H1 (cell line): ENCODE data around the gene SERAC1. TPM values are rescaled to one million over a fixed set of nuclear protein-coding genes. Genes with fewer than 3 reads are reported as not detected.

Experiments
- CTCF ChIA-PET: fragments of 300-600 bp; sonication (Branson Sonifier 250); formaldehyde crosslinking; loops from one replicate; lab custom pipeline; 2021; ENCODE audit not compliant: partially characterized antibody; lab: Charles Lee
- POLR2A ChIA-PET: fragments of 300-600 bp; sonication (Branson Sonifier 250); formaldehyde crosslinking; loops from one replicate; lab custom pipeline; 2021; ENCODE audit warnings: inconsistent platforms; ENCODE audit not compliant: partially characterized antibody; lab: Charles Lee
- DNase-seq, 2 experiments: peaks; one replicate each; pipeline versions ENCODE4 v3.0.0 to v3.0.0-alpha.2; 2010 to 2022; ENCODE audit warnings: low spot score in 2 of 2, low read depth in 1 of 2, mixed read lengths in 1 of 2
- FAIRE-seq: peaks from 2 replicates; lab custom pipeline; 2011; peaks lifted over from hg19 to GRCh38; lab: Jason Lieb, UNC
- H2AFZ ChIP-seq: 2 replicates; pipeline ENCODE4 v1.8.1; 2012; ENCODE audit warnings: low read length, inconsistent platforms
- H2AK5ac ChIP-seq: 2 replicates; pipeline ENCODE4 v1.6.1; 2013; ENCODE audit warnings: low read depth, low read length
- H2BK120ac ChIP-seq: replicated peaks from 2 replicates; pipeline ENCODE3; 2013; ENCODE audit warnings: low read depth, low read length, inconsistent platforms
- H2BK12ac ChIP-seq: 2 replicates; pipeline ENCODE4 v1.6.1; 2013; ENCODE audit warnings: low read depth, low read length
- H2BK15ac ChIP-seq: 2 replicates; pipeline ENCODE4 v1.6.1; 2013; ENCODE audit warnings: low read length
- H2BK20ac ChIP-seq: 2 replicates; pipeline ENCODE4 v1.6.1; 2013; ENCODE audit warnings: low read length
- H2BK5ac ChIP-seq: 2 replicates; pipeline ENCODE4 v1.6.1; 2013; ENCODE audit warnings: low read depth, low read length
- H3K14ac ChIP-seq: 2 replicates; pipeline ENCODE4 v1.6.1; 2013; ENCODE audit warnings: inconsistent platforms; ENCODE audit not compliant: insufficient read length
- H3K18ac ChIP-seq: 2 replicates; pipeline ENCODE4 v1.6.1; 2013; ENCODE audit warnings: low read length; ENCODE audit errors: extremely low read depth
- H3K23ac ChIP-seq: 2 replicates; pipeline ENCODE4 v1.6.1; 2013; ENCODE audit warnings: inconsistent platforms; ENCODE audit not compliant: insufficient read length
- H3K23me2 ChIP-seq: 2 replicates; pipeline ENCODE4 v1.6.1; 2013; ENCODE audit warnings: low read depth, low read length
- H3K27ac ChIP-seq: 2 replicates; pipeline ENCODE4 v1.6.1; 2011; ENCODE audit warnings: low read depth, low read length, inconsistent platforms
- H3K27me3 ChIP-seq, 4 experiments: replicated peaks in 1 of 4; 1 replicate in 1 of 4; 2 replicates in 3 of 4; pipeline versions ENCODE4 v1.6.1 to v1.8.1; 2011 to 2013; ENCODE audit warnings: low read length in 3 of 4, mild to moderate bottlenecking in 3 of 4, inconsistent platforms in 2 of 4, mixed read lengths in 2 of 4, moderate library complexity in 1 of 4; ENCODE audit not compliant: control insufficient read depth in 3 of 4, insufficient read depth in 3 of 4; ENCODE audit errors: extremely low read depth in 1 of 4
- H3K36me3 ChIP-seq, 4 experiments: 2 replicates each; pipeline versions ENCODE4 v1.6.1 to v1.8.1; 2011 to 2013; ENCODE audit warnings: mild to moderate bottlenecking in 4 of 4, low read length in 3 of 4, moderate library complexity in 2 of 4, control low read depth in 1 of 4, inconsistent platforms in 1 of 4; ENCODE audit not compliant: insufficient read depth in 4 of 4, control insufficient read depth in 2 of 4
- H3K4ac ChIP-seq: replicated peaks from 2 replicates; pipeline ENCODE3; 2013; ENCODE audit warnings: low read length, low read depth, mixed read lengths, inconsistent platforms; ENCODE audit not compliant: insufficient read length
- H3K4me1 ChIP-seq, 4 experiments: replicated peaks in 1 of 4; 1 replicate in 1 of 4; 2 replicates in 3 of 4; pipeline versions ENCODE4 v1.6.1 to v1.8.1; 2011 to 2013; ENCODE audit warnings: low read length in 3 of 4, inconsistent platforms in 2 of 4, mixed read lengths in 1 of 4; ENCODE audit not compliant: insufficient read depth in 4 of 4, control insufficient read depth in 3 of 4
- H3K4me2 ChIP-seq, 2 experiments: 2 replicates each; pipeline versions ENCODE4 v1.6.1 to v1.8.1; 2011 to 2013; ENCODE audit warnings: low read depth in 2 of 2, low read length in 2 of 2, control low read depth in 1 of 2, inconsistent platforms in 1 of 2, mild to moderate bottlenecking in 1 of 2; ENCODE audit not compliant: insufficient read depth in 1 of 2
- H3K4me3 ChIP-seq, 4 experiments: fragments of 200-600, 300-600 bp in 1 of 4; sonication (generic), shearing (Covaris generic), sonication (Bioruptor Twin) in 1 of 4; 2 replicates each; pipeline versions ENCODE4 v1.5.1 to v1.8.1; 2011 to 2016; ENCODE audit warnings: low read length in 4 of 4, low read depth in 3 of 4, control low read depth in 2 of 4, inconsistent platforms in 2 of 4, mild to moderate bottlenecking in 2 of 4, mixed read lengths in 1 of 4, moderate library complexity in 1 of 4; ENCODE audit not compliant: insufficient read depth in 2 of 4; ENCODE audit errors: extremely low read depth in 1 of 4
- H3K56ac ChIP-seq: replicated peaks from 2 replicates; pipeline ENCODE3; 2013; ENCODE audit warnings: low read depth, mild to moderate bottlenecking, mixed read lengths, low read length, inconsistent platforms; ENCODE audit not compliant: insufficient read length
- H3K79me1 ChIP-seq: 2 replicates; pipeline ENCODE4 v1.6.1; 2013; ENCODE audit warnings: low read depth, low read length, control low read depth
- H3K79me2 ChIP-seq, 2 experiments: 2 replicates each; pipeline versions ENCODE4 v1.6.1 to v1.8.1; 2012 to 2013; ENCODE audit warnings: low read length in 2 of 2, mild to moderate bottlenecking in 2 of 2, inconsistent platforms in 1 of 2; ENCODE audit not compliant: insufficient read depth in 2 of 2, control insufficient read depth in 1 of 2
- H3K9ac ChIP-seq, 4 experiments: replicated peaks in 1 of 4; 1 replicate in 1 of 4; 2 replicates in 3 of 4; pipeline versions ENCODE4 v1.6.1 to v1.8.1; 2011 to 2013; ENCODE audit warnings: low read depth in 3 of 4, low read length in 3 of 4, control low read depth in 2 of 4, mild to moderate bottlenecking in 2 of 4, moderate library complexity in 2 of 4, inconsistent platforms in 1 of 4; ENCODE audit errors: extremely low read depth in 1 of 4
- H3K9me3 ChIP-seq, 2 experiments: 2 replicates each; pipeline versions ENCODE4 v1.6.1 to v1.8.1; 2012 to 2013; ENCODE audit warnings: mild to moderate bottlenecking in 2 of 2, moderate library complexity in 2 of 2, control low read depth in 1 of 2, inconsistent platforms in 1 of 2, low read depth in 1 of 2, low read length in 1 of 2, mixed read lengths in 1 of 2; ENCODE audit not compliant: insufficient read depth in 2 of 2
- H4K20me1 ChIP-seq, 2 experiments: replicated peaks in 1 of 2; 2 replicates each; pipeline versions ENCODE3 to v1.8.1; 2011 to 2013; ENCODE audit warnings: inconsistent platforms in 2 of 2, low read length in 2 of 2, mild to moderate bottlenecking in 1 of 2; ENCODE audit not compliant: insufficient read depth in 2 of 2, control insufficient read depth in 1 of 2
- H4K5ac ChIP-seq: 2 replicates; pipeline ENCODE4 v1.6.1; 2013; ENCODE audit warnings: low read length, low read depth, mixed read lengths, inconsistent platforms; ENCODE audit not compliant: insufficient read length
- H4K8ac ChIP-seq: 2 replicates; pipeline ENCODE4 v1.8.0; 2013; ENCODE audit warnings: mild to moderate bottlenecking, moderate library complexity, low read length, inconsistent platforms; ENCODE audit not compliant: insufficient read depth; ENCODE audit errors: extremely low read depth
- H4K91ac ChIP-seq: replicated peaks from 2 replicates; pipeline ENCODE3; 2013; ENCODE audit warnings: low read length, mixed read lengths, inconsistent platforms; ENCODE audit not compliant: insufficient read length
- CBX5 ChIP-seq: fragments of 300-800, 300-1000 bp; sonication (generic); IDR thresholded peaks from 2 replicates; pipeline ENCODE4 v1.7.1; 2016; ENCODE audit warnings: antibody characterized with exemption, low read length, low read depth
- EP300 ChIP-seq, 2 experiments: IDR thresholded peaks; 1 replicate in 1 of 2; 2 replicates in 1 of 2; pipeline ENCODE4 v1.6.1; 2011 to 2012; ENCODE audit warnings: low read depth in 2 of 2, low read length in 2 of 2, mild to moderate bottlenecking in 2 of 2, borderline replicate concordance in 1 of 2, inconsistent platforms in 1 of 2, moderate library complexity in 1 of 2
- JUN ChIP-seq: IDR thresholded peaks from 2 replicates; pipeline ENCODE4 v1.6.1; 2011; ENCODE audit warnings: low read depth, mild to moderate bottlenecking, improper control_type of control experiment, low read length
- POLR2A ChIP-seq, 2 experiments: IDR thresholded peaks; 1 replicate in 1 of 2; 2 replicates in 1 of 2; pipeline ENCODE4 v1.6.1; 2011; ENCODE audit warnings: low read depth in 2 of 2, low read length in 2 of 2, mild to moderate bottlenecking in 2 of 2; ENCODE audit errors: control extremely low read depth in 1 of 2
- WGBS, 2 experiments: shearing (Covaris generic) in 1 of 2; methylation state at CpG; one replicate each; pipeline versions ENCODE4 v1.1.6 to v1.1.7; 2013 to 2015; ENCODE audit warnings: low lambda C conversion rate in 2 of 2, mixed read lengths in 2 of 2, inconsistent platforms in 1 of 2, low coverage in 1 of 2, missing lambda C conversion rate in 1 of 2; ENCODE audit not compliant: insufficient replicate concordance in 2 of 2, insufficient coverage in 1 of 2, insufficient read length in 1 of 2; ENCODE audit errors: extremely low coverage in 1 of 2, missing lambda C conversion rate in 1 of 2; 5-methylcytosine and 5-hydroxymethylcytosine counted together
- polyA plus RNA-seq, 7 experiments: library from polyadenylated mRNA; depleted of rRNA in 3 of 7; stranded (reverse) in 5 of 7; unstranded in 2 of 7; fragments of >200 nt in 5 of 7; fragments of 200-250 nt in 2 of 7; gene quantifications; 1 replicate in 5 of 7; 2 replicates in 1 of 7; 4 replicates in 1 of 7; pipeline versions ENCODE4 v1.2.1 to v1.2.3, GENCODE V29; 2011 to 2013; ENCODE audit warnings: missing spikeins in 2 of 7, mixed read lengths in 2 of 7
- total RNA-seq: library from RNA; stranded (reverse); fragmentation: NEBNext Ultra II Directional; extraction: Animal tissue kit (Norgen Biotek cat#: 25700); gene quantifications from 2 replicates; pipeline ENCODE4 v1.2.1, GENCODE V29; 2021

SERAC1 gene
- total and polyA plus RNA-seq, 2 of the 8 experiments (the other 6 are each of a cell fraction or from before 2014, with no cell fraction given), result 7.3 to 9.0 TPM

DNA sequence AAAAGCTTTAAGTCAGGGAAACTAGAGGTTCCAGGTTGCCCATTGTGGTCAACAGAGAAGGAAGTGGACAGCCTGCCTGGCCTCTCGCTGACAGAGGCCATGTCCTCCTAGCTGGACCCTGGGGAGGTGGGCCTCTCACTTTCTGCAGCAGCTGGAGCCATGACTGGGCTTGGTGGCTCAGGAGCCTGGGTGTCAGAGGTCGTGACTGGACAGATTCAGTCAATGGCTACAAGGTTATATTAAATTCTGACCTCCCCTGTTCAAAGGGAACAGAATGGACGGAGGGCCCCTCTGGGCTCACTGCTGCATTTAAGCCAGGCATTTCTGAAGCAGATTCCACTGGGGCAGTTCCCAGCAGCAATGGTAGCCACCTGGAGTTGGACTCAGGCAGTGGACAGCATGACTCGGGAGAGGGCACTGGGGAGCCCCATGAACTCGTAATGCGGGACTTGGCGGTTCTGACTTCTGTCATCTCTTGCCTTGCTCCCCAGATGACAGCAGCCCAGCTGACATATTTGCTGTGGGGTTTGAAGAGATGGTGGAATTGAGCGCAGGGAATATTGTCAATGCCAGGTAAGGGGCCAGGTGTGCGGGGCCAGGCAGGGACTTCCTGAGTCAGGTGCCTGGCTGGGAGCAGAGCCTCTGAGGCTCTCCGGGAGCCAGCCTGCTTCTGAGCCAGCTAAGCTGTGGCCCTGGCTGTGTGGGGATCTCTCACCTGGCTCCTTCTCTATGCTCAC is 99.7 kb downstream of the SERAC1 start:
- no peak overlapping the region for H3K4me2 ChIP-seq
- H2AFZ ChIP-seq, result no peak overlapping the region
- H2BK120ac ChIP-seq, result no peak overlapping the region
- H3K23me2 ChIP-seq, result no peaks in the 10 kb centered on the region; the same call in 1 of the 2 replicates
- peaks cover 0 to 1% (median 0%) of the 10 kb centered on the region in 4 experiments; a peak in 2 of 7 replicates for H3K4me1 ChIP-seq
- no peak overlapping the region for H4K91ac ChIP-seq
- no peaks in the 10 kb centered on the region for H3K27me3 ChIP-seq
- no peak overlapping the region for H3K56ac ChIP-seq
- no peaks in the 10 kb centered on the region for H3K79me2 ChIP-seq
- H3K23ac ChIP-seq, result no peak overlapping the region
- no peak overlapping the region for H2BK12ac ChIP-seq
- WGBS, 2 experiments, result 89% methylated on average over 10 of the region's 10 CpGs; no CpG with 5 or more reads in 1 of the 2 experiments
- no peak overlapping the region for H3K9ac ChIP-seq
- FAIRE-seq (no peak), DNase-seq (no peak)
- no peak overlapping the region for H3K4ac ChIP-seq
- H2BK20ac ChIP-seq, result no peak overlapping the region
- peak overlapping the region; percentile 53; the same call in 1 of the 2 replicates for H4K8ac ChIP-seq
- H3K4me3 ChIP-seq, result no peak overlapping the region
- H2BK15ac ChIP-seq, result no peak overlapping the region
- POLR2A ChIA-PET, result interaction anchor here (0.6 kb wide), 1 partner anchor 14 kb away, joined by 4 read pairs; no protein-coding TSS in a partner anchor
- H2AK5ac ChIP-seq, result no peak overlapping the region
- H3K9me3 ChIP-seq, result no peaks in the 10 kb centered on the region
- peaks cover 0 to 2% (median under 1%) of the 10 kb centered on the region in 4 experiments; a peak in 1 of 8 replicates for H3K36me3 ChIP-seq
- no peaks in the 10 kb centered on the region for H3K79me1 ChIP-seq
- H4K20me1 ChIP-seq, result peaks cover 0 to 2% of the 10 kb centered on the region in 2 experiments
- no peak overlapping the region for H2BK5ac ChIP-seq
- H3K27ac ChIP-seq, result no peak overlapping the region
- H3K18ac ChIP-seq, result no peak overlapping the region
- no peak overlapping the region for H4K5ac ChIP-seq
- H3K14ac ChIP-seq, result no peak overlapping the region
- CTCF ChIA-PET, result interaction anchor here (0.6 to 1.6 kb wide), 5 partner anchors 8 to 92 kb away, joined by 3 read pairs; no protein-coding TSS in a partner anchor
- no peak for TF ChIP-seq POLR2A (IDR thresholded peaks at IDR 0.05; ENCODE audit: control extremely low read depth in 1 of 2, low read depth in 2 of 2, low read length in 2 of 2)
- no peak for TF ChIP-seq JUN
- no peak for TF ChIP-seq EP300 (IDR thresholded peaks at IDR 0.05; ENCODE audit: borderline replicate concordance in 1 of 2, low read depth in 2 of 2, low read length in 2 of 2)
- TF ChIP-seq CBX5, result no peak
